Heart right ventricle (tissue), 16 donors: ENCODE measurements around the gene TSPAN10. TPM values are rescaled to one million over a fixed set of nuclear protein-coding genes. Genes with fewer than 3 reads are reported as not detected.

Experiments used
- ATAC-seq, 8 donors: fragments of 200-7000 bp; cut with Tn5 transposase; one replicate each; pipeline ENCODE4 v1.9.1; 2020; ENCODE audit warnings: mild to moderate bottlenecking in 8 of 8, moderate library complexity in 8 of 8, moderate number of reproducible peaks in 1 of 8
- DNase-seq, 2 donors: peaks; one replicate each; pipeline ENCODE4 v3.0.0-alpha.2; 2020
- H3K27ac ChIP-seq, 10 donors: fragments of 200-600 bp; sonication (generic) in 2 of 10; one replicate each; pipeline versions ENCODE4 v1.5.0 to v1.8.0; 2020 to 2022; ENCODE audit warnings: mild to moderate bottlenecking in 3 of 10
- H3K27me3 ChIP-seq, 7 donors: fragments of 200-600 bp; one replicate each; pipeline ENCODE4 v1.8.0; 2021 to 2022; ENCODE audit warnings: mild to moderate bottlenecking in 2 of 7
- H3K36me3 ChIP-seq, 9 donors: fragments of 200-600 bp; sonication (generic) in 1 of 9; one replicate each; pipeline versions ENCODE4 v1.5.0 to v1.8.0; 2020 to 2022; ENCODE audit warnings: mild to moderate bottlenecking in 2 of 9
- H3K4me1 ChIP-seq, 9 donors: fragments of 200-600 bp; sonication (generic) in 1 of 9; one replicate each; pipeline versions ENCODE4 v1.5.0 to v1.8.0; 2020 to 2022; ENCODE audit warnings: mild to moderate bottlenecking in 4 of 9
- H3K4me3 ChIP-seq, 10 donors: fragments of 200-600 bp; sonication (generic) in 2 of 10; one replicate each; pipeline versions ENCODE4 v1.5.0 to v1.8.0; 2020 to 2022; ENCODE audit warnings: mild to moderate bottlenecking in 7 of 10, moderate library complexity in 2 of 10
- H3K9me3 ChIP-seq, 11 donors: fragments of 200-600 bp in 10 of 11; sonication (generic) in 2 of 11; one replicate each; pipeline versions ENCODE4 v1.5.0 to v1.8.0; 2013 to 2022; ENCODE audit warnings: mild to moderate bottlenecking in 2 of 11, control low read depth in 1 of 11, moderate library complexity in 1 of 11
- WGBS, 2 donors: extraction: QIAGEN DNeasy Blood & Tissue Kit; methylation state at CpG; one replicate each; pipeline ENCODE4 v1.1.7; 2013; ENCODE audit warnings: inconsistent platforms in 1 of 2; 5-methylcytosine and 5-hydroxymethylcytosine counted together
- intact Hi-C, 10 donors: fragments of 100-400 bp; cut with DNase I; formaldehyde crosslinking; loops; one replicate each; pipeline versions ENCODE4 v1.11.1 to v1.14.2; 2022
- polyA plus RNA-seq, 2 donors: library from polyadenylated mRNA; stranded (reverse); fragments of 200-250 nt; gene quantifications; one replicate each; pipeline ENCODE4 v1.2.3, GENCODE V29; 2013
- total RNA-seq, 10 donors: library from RNA; stranded (reverse); fragmentation: NEBNext Ultra II Directional in 3 of 10; extraction: Animal tissue kit (Norgen Biotek cat#: 25700) in 3 of 10; gene quantifications; one replicate each; pipeline versions ENCODE4 v1.2.1 to v1.2.4, GENCODE V29; 2021 to 2023
- TF ChIP-seq, protein P1 (sequence below), 9 donors: fragments of 200-600 bp; sonication (generic) in 2 of 9; IDR thresholded peaks; one replicate each; pipeline versions ENCODE4 v1.5.0 to v1.8.0; 2021 to 2022; ENCODE audit warnings: antibody characterized with exemption in 9 of 9, mild to moderate bottlenecking in 5 of 9, moderate library complexity in 1 of 9
- donor health status: Arrhythmogenic right ventricular cardiomyopathy.
- donor health status: ischemic (EF 13 %, LVEDD 7.1; RV severe dilation, severe dysfunction).
- donor health status: healthy with polysubstance abuse.
- donor health status: DM: no; HTN: yes; CAD: no.
- donor health status: DM: no; HTN: no; CAD: no.
- donor health status: ischemic (EF 25% LVEDD 6.9; RV normal size, moderate dysfunction).
- donor health status: ischemic (EF 25% LVEDD 5.7; RV mildly dilated, moderate dysfunction).
- donor health status: healthy.
- donor health status: DM: yes; HTN: yes; CAD: no.
- donor health status: Ischemic cardiomyopathy.
- donor health status: ischemic (EF 35%, LVEDD 5.7; RV mildly dilated, moderate dysfunction).
- donor health status: nonischemic (EF 11% LVEDD 7.7; RV severe dilation, severe dysfunction).
- donor health status: DM: yes; HTN: yes; CAD: no.
- donor health status: PGD.
- donor health status: ischemic (EF 29% LVEDD 5.4; RV normal size, mild dysfunction).
- donor health status: nonischemic (EF 23%, LVEDD 6.1; RV moderate dilation, normal function).

The TSPAN10 gene
- total and polyA plus RNA-seq, 12 donors = 0.12 to 0.57 (median 0.25) TPM

DNA sequence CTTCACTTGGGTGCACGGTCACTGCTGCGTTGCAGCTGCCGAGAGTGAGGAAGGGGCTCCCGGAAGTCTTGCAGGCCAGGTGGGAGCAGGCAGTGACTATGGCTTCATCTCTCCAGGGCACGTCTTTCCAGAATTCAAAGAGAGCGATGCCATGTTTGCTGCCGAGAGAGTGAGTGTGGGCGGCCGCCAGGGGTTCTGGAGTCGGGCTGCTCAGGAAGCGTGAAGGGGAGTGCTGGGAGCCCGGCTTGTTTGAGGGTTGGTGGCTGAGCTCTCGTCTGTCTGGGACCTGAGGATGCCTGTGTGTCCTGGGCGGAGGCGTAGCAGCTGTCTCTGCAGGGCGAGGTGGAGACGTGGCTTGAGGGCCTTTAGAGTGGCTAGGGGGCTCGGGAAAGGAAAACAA lies 53.1 kb downstream of the TSPAN10 start:
- peaks cover 5 to 99% (median 81%) of the 10 kb centered on the region in 9 donors for H3K36me3 ChIP-seq
- WGBS, 2 donors = 88 to 90% methylated on average over 18 of the region's 18 CpGs
- H3K4me3 ChIP-seq = no peak overlapping the region
- no peaks in the 10 kb centered on the region for H3K27me3 ChIP-seq
- H3K4me1 ChIP-seq = peaks cover 6 to 14% (median 9%) of the 10 kb centered on the region in 9 donors
- ATAC-seq = no peak
- TF ChIP-seq, protein P1, sequence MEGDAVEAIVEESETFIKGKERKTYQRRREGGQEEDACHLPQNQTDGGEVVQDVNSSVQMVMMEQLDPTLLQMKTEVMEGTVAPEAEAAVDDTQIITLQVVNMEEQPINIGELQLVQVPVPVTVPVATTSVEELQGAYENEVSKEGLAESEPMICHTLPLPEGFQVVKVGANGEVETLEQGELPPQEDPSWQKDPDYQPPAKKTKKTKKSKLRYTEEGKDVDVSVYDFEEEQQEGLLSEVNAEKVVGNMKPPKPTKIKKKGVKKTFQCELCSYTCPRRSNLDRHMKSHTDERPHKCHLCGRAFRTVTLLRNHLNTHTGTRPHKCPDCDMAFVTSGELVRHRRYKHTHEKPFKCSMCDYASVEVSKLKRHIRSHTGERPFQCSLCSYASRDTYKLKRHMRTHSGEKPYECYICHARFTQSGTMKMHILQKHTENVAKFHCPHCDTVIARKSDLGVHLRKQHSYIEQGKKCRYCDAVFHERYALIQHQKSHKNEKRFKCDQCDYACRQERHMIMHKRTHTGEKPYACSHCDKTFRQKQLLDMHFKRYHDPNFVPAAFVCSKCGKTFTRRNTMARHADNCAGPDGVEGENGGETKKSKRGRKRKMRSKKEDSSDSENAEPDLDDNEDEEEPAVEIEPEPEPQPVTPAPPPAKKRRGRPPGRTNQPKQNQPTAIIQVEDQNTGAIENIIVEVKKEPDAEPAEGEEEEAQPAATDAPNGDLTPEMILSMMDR (IDR thresholded peaks at IDR 0.05) = no peak
- H3K27ac ChIP-seq = no peak overlapping the region
- no peaks in the 10 kb centered on the region for H3K9me3 ChIP-seq
- intact Hi-C loops = no loop called here
- no peak for DNase-seq

DNA sequence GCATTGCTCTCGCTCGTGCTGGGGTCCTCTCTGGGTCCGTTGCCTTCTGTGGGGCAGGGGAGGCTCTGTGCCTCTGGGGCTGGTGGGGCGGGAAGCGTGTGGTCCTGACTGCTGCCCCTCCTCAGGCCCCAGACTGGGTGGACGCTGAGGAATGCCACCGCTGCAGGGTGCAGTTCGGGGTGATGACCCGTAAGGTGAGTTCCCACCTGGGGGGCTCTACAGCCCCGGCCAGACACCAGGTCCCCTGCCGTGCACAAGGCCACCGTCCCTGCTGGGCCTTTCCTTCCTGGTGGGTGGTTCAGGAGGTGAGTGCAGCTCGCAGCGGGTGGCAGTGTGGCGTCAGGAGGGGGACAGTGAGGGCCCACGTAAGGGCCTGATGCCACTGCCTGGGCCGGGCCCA lies 53.6 kb downstream of the TSPAN10 start:
- Histone ChIP-seq H3K27me3 (no peaks in the 10 kb centered on the region), H3K36me3 (peaks cover 5 to 100% (median 86%) of the 10 kb centered on the region in 9 donors), H3K9me3 (no peaks in the 10 kb centered on the region), H3K27ac (no peak overlapping the region), H3K4me1 (peaks cover under 1 to 9% (median 5%) of the 10 kb centered on the region in 9 donors), H3K4me3 (no peak overlapping the region)
- DNase-seq = no peak
- ATAC-seq = no peak
- intact Hi-C loops = no loop called here
- TF ChIP-seq, protein P1 (IDR thresholded peaks at IDR 0.05) = no peak
- WGBS, 2 donors = 86% methylated on average over 17 of the region's 17 CpGs

- H3K27me3 ChIP-seq = no peaks in the 10 kb centered on the region
- peaks cover 0 to 4% (median 0%) of the 10 kb centered on the region in 9 donors for H3K4me1 ChIP-seq
- intact Hi-C loops = no loop called here
- no peaks in the 10 kb centered on the region for H3K9me3 ChIP-seq
- H3K36me3 ChIP-seq = peaks cover 5 to 100% (median 90%) of the 10 kb centered on the region in 9 donors
- 92 to 94% methylated on average over 18 of the region's 18 CpGs for WGBS, 2 donors
- DNase-seq = no peak
- no peak overlapping the region for H3K4me3 ChIP-seq
- no peak overlapping the region for H3K27ac ChIP-seq
- ATAC-seq = no peak
- TF ChIP-seq, protein P1 (IDR thresholded peaks at IDR 0.05) = no peak
Measured at GRCh38 chr17:81691196-81691595, 54.2 kb downstream of the TSPAN10 start.

DNA sequence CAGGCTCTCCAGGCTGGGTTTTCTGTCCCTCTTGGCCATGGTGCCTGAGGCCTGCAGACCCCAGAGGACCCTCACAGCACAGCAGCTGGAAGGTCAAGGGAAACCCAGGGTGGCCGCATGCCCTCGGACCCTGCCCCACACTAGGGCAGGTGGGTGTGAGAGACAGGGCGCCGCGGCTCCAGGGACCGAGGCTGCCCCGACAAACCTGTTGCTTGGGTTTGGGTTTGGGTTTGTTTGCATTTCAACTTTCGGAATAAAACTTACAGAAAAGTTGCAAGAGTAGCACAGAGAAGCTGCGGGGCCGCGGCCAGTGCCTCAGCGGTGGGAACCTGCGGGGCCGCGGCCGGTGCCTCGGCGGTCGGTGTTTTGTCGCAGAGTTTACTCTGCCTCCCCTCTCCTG lies 54.6 kb downstream of the TSPAN10 start:
- intact Hi-C loops = no loop called here
- Histone ChIP-seq H3K36me3 (peaks cover 5 to 100% (median 86%) of the 10 kb centered on the region in 9 donors), H3K9me3 (no peaks in the 10 kb centered on the region), H3K27me3 (no peaks in the 10 kb centered on the region), H3K27ac (no peak overlapping the region), H3K4me1 (peaks cover 0 to 5% (median under 1%) of the 10 kb centered on the region in 9 donors), H3K4me3 (no peak overlapping the region)
- DNase-seq = no peak
- TF ChIP-seq, protein P1 (IDR thresholded peaks at IDR 0.05) = no peak
- 93 to 97% methylated on average over 20 of the region's 20 CpGs for WGBS, 2 donors
- ATAC-seq = no peak
